ENCODE data around the gene SNX10.

- TF ChIP-seq CTCF (IDR thresholded peaks at IDR 0.05): no peak
- no peak for TF ChIP-seq POLR2A (IDR thresholded peaks at IDR 0.05)
These were observed 93.6 kb downstream of the SNX10 start for GRCh38 chr7:26385240-26385639.

All from adrenal gland (tissue), 5 donors.